ENCODE data around the gene ZNF839. TPM values are rescaled to one million over a fixed set of nuclear protein-coding genes. Genes with fewer than 3 reads are reported as not detected.

ZNF839 gene
- total and polyA plus RNA-seq, 2 of the 4 experiments (the other 2 are of a cell fraction) = 5.7 to 10.7 TPM

- Histone ChIP-seq H3K27ac (ENCODE audit: insufficient read depth, low read length) (no peak overlapping the region; the same call in 1 of the 2 replicates), H2AFZ (replicated peaks; ENCODE audit: low read length, poor library complexity) (no peak overlapping the region), H2BK5ac (ENCODE audit: low read depth, low read length, poor library complexity, severe bottlenecking) (peak overlapping the region; percentile 93), H4K20me1 (ENCODE audit: insufficient read depth, low read length) (no peaks in the 10 kb centered on the region), H3K9me3 (ENCODE audit: control insufficient read depth, insufficient read depth, low read length) (no peaks in the 10 kb centered on the region), H3K4me3 (ENCODE audit: insufficient read depth, low read depth, low read length) (no peak overlapping the region), H3K27me3 (ENCODE audit: control insufficient read depth, insufficient read depth, low read length) (no peaks in the 10 kb centered on the region), H3K36me3 (ENCODE audit: control insufficient read depth, insufficient read depth, low read length) (no peaks in the 10 kb centered on the region), H3K23ac (ENCODE audit: low read depth, low read length) (no peak overlapping the region), H3K9me1 (ENCODE audit: insufficient read depth, low read length) (peaks cover 8% of the 10 kb centered on the region), H2BK120ac (ENCODE audit: low read depth, low read length) (peak overlapping the region; percentile 87; the same call in 1 of the 2 replicates), H4K8ac (ENCODE audit: low read depth in 2 of 2, low read length in 2 of 2) (peak overlapping the region; percentile 59 to 70; a peak in 3 of 4 replicates), H4K91ac (ENCODE audit: insufficient read depth, low read depth, low read length) (peak overlapping the region; percentile 80; the same call in 1 of the 2 replicates), H3K79me1 (ENCODE audit: low read depth in 1 of 2, low read length in 2 of 2) (peaks cover 8 to 12% of the 10 kb centered on the region in 2 experiments; a peak in 3 of 4 replicates), H3K56ac (ENCODE audit: extremely low read depth, insufficient read depth, low read length) (no peak overlapping the region), H2BK20ac (ENCODE audit: low read depth, low read length) (peak overlapping the region; percentile 70; the same call in 1 of the 2 replicates), H3K4ac (ENCODE audit: low read depth, low read length) (peak overlapping the region; percentile 88), H3K9ac (ENCODE audit: low read depth, low read length) (no peak overlapping the region), H3K4me1 (ENCODE audit: control insufficient read depth, insufficient read depth, low read length) (peaks cover 11% of the 10 kb centered on the region), H3K18ac (ENCODE audit: low read depth, low read length) (no peak overlapping the region; the same call in 1 of the 2 replicates), H2BK15ac (ENCODE audit: low read depth, low read length) (peak overlapping the region; percentile 72; the same call in 1 of the 3 replicates), H2AK5ac (ENCODE audit: low read depth, low read length) (peak overlapping the region; percentile 95; the same call in 1 of the 2 replicates), H3K14ac (replicated peaks; ENCODE audit: low read depth, low read length) (no peak overlapping the region; the same call in none of the 2 replicates), H4K5ac (ENCODE audit: low read depth, low read length) (no peak overlapping the region; the same call in 1 of the 2 replicates), H3K4me2 (ENCODE audit: low read depth, low read length) (no peak overlapping the region), H2AK9ac (replicated peaks; ENCODE audit: low read depth, low read length, poor library complexity) (no peak overlapping the region)
- DNase-seq (no peak), ATAC-seq (ENCODE audit: low read depth) (no peak)
- WGBS, 2 experiments (ENCODE audit: extremely low coverage in 2 of 2, insufficient read length in 1 of 2) = no CpG with 5 or more reads among the region's 9 CpGs
- TF ChIP-seq BHLHE40 (IDR thresholded peaks at IDR 0.05; ENCODE audit: low read depth, low read length) = no peak
- CTCF ChIA-PET = no interaction called here
- in situ Hi-C loops (cut with MboI; ENCODE audit: low sequenced_read_pairs) (no loop called here), dilution Hi-C loops (cut with HindIII; ENCODE audit: low sequenced_read_pairs, unreplicated experiment) (no loop called here), intact Hi-C loops (cut with micrococcal nuclease) (no loop called here)
- BruUV-seq (replicated peaks) = no TSS peak
- POLR2A ChIA-PET (ENCODE audit: unreplicated experiment) = no interaction called here
Observed at GRCh38 chr14:102282751-102283465, 36.6 kb upstream of the ZNF839 start.

Measured in IMR-90 (cell line).